Measurements from ENCODE around the gene BNIP1.
"Not testable (repeated sequence)": the region's sequence is repeated elsewhere in the genome, so short reads cannot be mapped to it uniquely, and the experiment has no call there.

BNIP1 gene

GRCh38 chr5:173148354-173148753 is 4.0 kb downstream of the BNIP1 start:
- no peak for DNase-seq
- H3K27me3 Mint-ChIP-seq: peaks cover 9% of the 10 kb centered on the region
- no peak overlapping the region for H3K4me3 Mint-ChIP-seq
- H3K36me3 Mint-ChIP-seq: peaks cover 26% of the 10 kb centered on the region
- no peaks in the 10 kb centered on the region for H3K9me3 Mint-ChIP-seq
- no peak overlapping the region for H3K27ac Mint-ChIP-seq
- H3K4me1 Mint-ChIP-seq: peaks cover 20% of the 10 kb centered on the region
- CTCF ChIA-PET: interaction anchor here (0.6 to 1.4 kb wide), 2 partner anchors 9 to 170 kb away, joined by 3 read pairs; no protein-coding TSS in a partner anchor

GRCh38 chr5:173152547-173152946 is 8.2 kb downstream of the BNIP1 start:
- Mint-ChIP-seq H3K9me3 (no peaks in the 10 kb centered on the region), H3K27ac (no peak overlapping the region), H3K27me3 (no peaks in the 10 kb centered on the region), H3K4me1 (no peaks in the 10 kb centered on the region), H3K4me3 (no peak overlapping the region), H3K36me3 (peaks cover 36% of the 10 kb centered on the region)
- CTCF ChIA-PET: no interaction called here
- no peak for DNase-seq

GRCh38 chr5:173153842-173154241 is 9.5 kb downstream of the BNIP1 start:
- no peak overlapping the region for H3K4me3 Mint-ChIP-seq
- H3K27me3 Mint-ChIP-seq: no peaks in the 10 kb centered on the region
- H3K9me3 Mint-ChIP-seq: no peaks in the 10 kb centered on the region
- CTCF ChIA-PET: no interaction called here
- no peak overlapping the region for H3K27ac Mint-ChIP-seq
- peaks cover 39% of the 10 kb centered on the region for H3K36me3 Mint-ChIP-seq
- H3K4me1 Mint-ChIP-seq: no peaks in the 10 kb centered on the region
- DNase-seq: no peak

GRCh38 chr5:173154619-173155018 is 10.3 kb downstream of the BNIP1 start:
- CTCF ChIA-PET, H3K27ac Mint-ChIP-seq, H3K4me3 Mint-ChIP-seq, H3K9me3 Mint-ChIP-seq, H3K27me3 Mint-ChIP-seq, H3K4me1 Mint-ChIP-seq, DNase-seq: not testable (repeated sequence)
- H3K36me3 Mint-ChIP-seq: peaks cover 31% of the 10 kb centered on the region

GRCh38 chr5:173155912-173156311 is 11.6 kb downstream of the BNIP1 start:
- peaks cover 33% of the 10 kb centered on the region for H3K36me3 Mint-ChIP-seq
- CTCF ChIA-PET: no interaction called here
- DNase-seq: no peak
- H3K4me3 Mint-ChIP-seq: no peak overlapping the region
- H3K27me3 Mint-ChIP-seq: no peaks in the 10 kb centered on the region
- no peaks in the 10 kb centered on the region for H3K9me3 Mint-ChIP-seq
- H3K27ac Mint-ChIP-seq: no peak overlapping the region
- no peaks in the 10 kb centered on the region for H3K4me1 Mint-ChIP-seq

GRCh38 chr5:173158366-173158765 is 14.0 kb downstream of the BNIP1 start:
- Mint-ChIP-seq H3K4me1 (no peaks in the 10 kb centered on the region), H3K4me3 (no peak overlapping the region), H3K36me3 (peaks cover 28% of the 10 kb centered on the region), H3K27me3 (no peaks in the 10 kb centered on the region), H3K9me3 (no peaks in the 10 kb centered on the region), H3K27ac (no peak overlapping the region)
- DNase-seq: no peak
- CTCF ChIA-PET: interaction anchor here (1.3 kb wide), 1 partner anchor 48 kb away, joined by 5 read pairs; no protein-coding TSS in a partner anchor

GRCh38 chr5:173159256-173159655 is 14.9 kb downstream of the BNIP1 start:
- no peaks in the 10 kb centered on the region for H3K4me1 Mint-ChIP-seq
- H3K4me3 Mint-ChIP-seq: no peak overlapping the region
- peaks cover 20% of the 10 kb centered on the region for H3K36me3 Mint-ChIP-seq
- CTCF ChIA-PET: interaction anchor here (1.3 kb wide), 1 partner anchor 48 kb away, joined by 5 read pairs; no protein-coding TSS in a partner anchor
- no peak overlapping the region for H3K27ac Mint-ChIP-seq
- H3K9me3 Mint-ChIP-seq: no peaks in the 10 kb centered on the region
- DNase-seq: no peak
- no peaks in the 10 kb centered on the region for H3K27me3 Mint-ChIP-seq

- no peaks in the 10 kb centered on the region for H3K4me1 Mint-ChIP-seq
- no peak for DNase-seq
- H3K27me3 Mint-ChIP-seq: no peaks in the 10 kb centered on the region
- H3K36me3 Mint-ChIP-seq: peaks cover 15% of the 10 kb centered on the region
- H3K9me3 Mint-ChIP-seq: no peaks in the 10 kb centered on the region
- H3K4me3 Mint-ChIP-seq: no peak overlapping the region
- CTCF ChIA-PET: no interaction called here
- H3K27ac Mint-ChIP-seq: peak overlapping the region; percentile 45
Measured at GRCh38 chr5:173161148-173161547, 16.8 kb downstream of the BNIP1 start.

- CTCF ChIA-PET: no interaction called here
- H3K9me3 Mint-ChIP-seq: no peaks in the 10 kb centered on the region
- no peak for DNase-seq
- peaks cover 2% of the 10 kb centered on the region for H3K27me3 Mint-ChIP-seq
- H3K36me3 Mint-ChIP-seq: peaks cover 12% of the 10 kb centered on the region
- H3K4me3 Mint-ChIP-seq: no peak overlapping the region
- no peaks in the 10 kb centered on the region for H3K4me1 Mint-ChIP-seq
- H3K27ac Mint-ChIP-seq: no peak overlapping the region
Measured at GRCh38 chr5:173163219-173163618, 18.9 kb downstream of the BNIP1 start.

- no peaks in the 10 kb centered on the region for H3K4me1 Mint-ChIP-seq
- no peaks in the 10 kb centered on the region for H3K9me3 Mint-ChIP-seq
- H3K4me3 Mint-ChIP-seq: no peak overlapping the region
- H3K36me3 Mint-ChIP-seq: peaks cover 6% of the 10 kb centered on the region
- CTCF ChIA-PET: interaction anchor here (0.8 to 1.4 kb wide), 4 partner anchors 36 to 234 kb away, joined by 3 to 4 read pairs (median 3); no protein-coding TSS in a partner anchor
- no peak overlapping the region for H3K27ac Mint-ChIP-seq
- H3K27me3 Mint-ChIP-seq: peaks cover 3% of the 10 kb centered on the region
- no peak for DNase-seq
Measured at GRCh38 chr5:173165177-173166016, 21.1 kb downstream of the BNIP1 start.

- no peaks in the 10 kb centered on the region for H3K9me3 Mint-ChIP-seq
- DNase-seq: no peak
- peaks cover 8% of the 10 kb centered on the region for H3K27me3 Mint-ChIP-seq
- no peak overlapping the region for H3K4me3 Mint-ChIP-seq
- CTCF ChIA-PET: no interaction called here
- H3K4me1 Mint-ChIP-seq: no peaks in the 10 kb centered on the region
- no peak overlapping the region for H3K27ac Mint-ChIP-seq
- no peaks in the 10 kb centered on the region for H3K36me3 Mint-ChIP-seq
Measured at GRCh38 chr5:173172166-173172565, 27.8 kb downstream of the BNIP1 start.

GRCh38 chr5:173175523-173175922 is 31.2 kb downstream of the BNIP1 start:
- Mint-ChIP-seq H3K4me3 (no peak overlapping the region), H3K27ac (no peak overlapping the region), H3K4me1 (no peaks in the 10 kb centered on the region), H3K9me3 (peaks cover 3% of the 10 kb centered on the region), H3K27me3 (peaks cover 14% of the 10 kb centered on the region), H3K36me3 (no peaks in the 10 kb centered on the region)
- CTCF ChIA-PET: no interaction called here
- DNase-seq: no peak

- Mint-ChIP-seq H3K9me3 (peaks cover 5% of the 10 kb centered on the region), H3K36me3 (no peaks in the 10 kb centered on the region), H3K4me3 (no peak overlapping the region), H3K27ac (no peak overlapping the region), H3K4me1 (no peaks in the 10 kb centered on the region), H3K27me3 (peaks cover 14% of the 10 kb centered on the region)
- DNase-seq: no peak
- CTCF ChIA-PET: no interaction called here
Measured at GRCh38 chr5:173178369-173178910, 34.1 kb downstream of the BNIP1 start.

- CTCF ChIA-PET: interaction anchor here (1.2 kb wide), 1 partner anchor 196 kb away, joined by 4 read pairs; no protein-coding TSS in a partner anchor
- no peak for DNase-seq
- H3K27me3 Mint-ChIP-seq: peaks cover 13% of the 10 kb centered on the region
- H3K36me3 Mint-ChIP-seq: no peaks in the 10 kb centered on the region
- no peaks in the 10 kb centered on the region for H3K4me1 Mint-ChIP-seq
- H3K4me3 Mint-ChIP-seq: no peak overlapping the region
- H3K9me3 Mint-ChIP-seq: peaks cover 5% of the 10 kb centered on the region
- no peak overlapping the region for H3K27ac Mint-ChIP-seq
Measured at GRCh38 chr5:173180331-173180730, 36.0 kb downstream of the BNIP1 start.
